Tongue (tissue), 2 donors: ENCODE results near the gene VAPB. TPM values are rescaled to one million over a fixed set of nuclear protein-coding genes. Genes with fewer than 3 reads are reported as not detected.

Source experiments
- DNase-seq: peaks from one replicate; pipeline ENCODE4 v3.0.0-alpha.2; 2015
- total RNA-seq: library from RNA; depleted of rRNA; stranded (reverse); fragments of >200 nt; gene quantifications from one replicate; pipeline ENCODE4 v1.2.3, GENCODE V29; 2014

The VAPB gene
- total RNA-seq, 1 donor from 2014 or later = 37.5 TPM

DNA sequence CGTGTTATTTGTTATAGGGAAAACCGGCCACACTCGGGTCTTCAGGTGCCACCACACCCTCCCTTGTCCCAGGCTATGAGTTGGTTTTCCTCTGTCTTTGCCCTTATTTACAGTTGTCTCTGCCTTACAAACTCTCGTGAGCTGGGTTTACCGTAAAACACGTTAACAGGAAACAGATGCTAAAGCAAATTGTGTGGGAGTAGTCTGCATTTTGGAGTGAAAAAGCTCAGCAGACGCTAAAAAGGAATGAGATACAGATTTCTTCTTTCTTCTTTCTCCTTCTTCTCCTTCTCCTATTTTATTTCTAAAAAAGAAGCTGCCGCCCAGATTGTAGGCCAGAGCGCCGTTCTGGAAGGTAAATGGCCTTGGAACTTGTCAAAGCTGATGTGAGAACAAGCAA, 74.2 kb downstream of the VAPB start:
- DNase-seq = peak; percentile 51

DNA sequence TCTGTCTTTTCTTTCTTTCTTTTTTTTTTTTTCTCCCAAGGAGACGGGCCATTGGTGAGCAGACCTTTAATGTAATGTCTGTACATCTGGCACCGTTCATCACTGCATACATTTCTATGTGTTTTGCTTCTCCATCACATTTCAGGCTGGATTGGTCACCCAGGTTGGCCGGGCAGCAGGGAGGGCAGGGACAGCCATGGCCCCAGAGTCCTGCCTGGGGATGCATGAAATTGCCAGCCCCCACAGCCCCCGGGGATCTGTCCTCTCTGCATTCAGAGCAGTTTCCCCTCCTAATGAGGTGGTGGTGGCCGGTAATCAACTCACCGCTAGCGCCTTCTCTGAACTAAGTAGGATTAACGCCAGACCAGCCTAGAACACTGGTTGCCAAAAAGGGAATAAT, 75.8 kb downstream of the VAPB start:
- DNase-seq = no peak

DNA sequence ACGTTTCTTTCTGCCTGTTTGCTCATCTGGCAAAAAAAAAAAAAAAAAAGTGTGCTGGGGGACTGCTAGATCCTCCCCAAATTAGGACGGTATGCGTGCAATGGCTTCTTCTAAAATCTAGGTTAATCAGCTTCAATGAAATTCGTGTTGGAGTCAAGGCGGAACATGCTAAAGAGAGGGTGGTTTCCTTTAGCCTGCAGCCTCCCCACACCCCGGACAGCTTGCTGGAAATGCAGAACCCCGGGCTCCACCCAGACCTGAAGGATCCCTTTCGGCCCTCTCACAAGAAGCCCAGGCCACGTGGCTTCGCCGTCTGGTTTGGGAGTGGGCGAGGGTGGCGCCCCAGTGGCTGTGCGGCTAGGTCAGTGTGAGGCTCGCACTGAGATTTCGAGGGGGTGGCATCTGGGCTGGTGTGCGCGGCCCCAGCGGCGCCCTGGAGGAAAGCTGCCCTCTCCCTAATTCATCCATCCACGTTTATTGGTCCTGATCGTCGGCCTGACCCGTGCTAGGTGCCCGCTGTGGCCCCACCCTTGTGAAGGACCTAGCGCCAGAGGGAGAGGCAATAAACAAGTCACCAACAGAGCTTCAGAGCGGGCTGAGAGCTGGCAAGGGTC, 77.2 kb downstream of the VAPB start:
- DNase-seq = no peak

DNA sequence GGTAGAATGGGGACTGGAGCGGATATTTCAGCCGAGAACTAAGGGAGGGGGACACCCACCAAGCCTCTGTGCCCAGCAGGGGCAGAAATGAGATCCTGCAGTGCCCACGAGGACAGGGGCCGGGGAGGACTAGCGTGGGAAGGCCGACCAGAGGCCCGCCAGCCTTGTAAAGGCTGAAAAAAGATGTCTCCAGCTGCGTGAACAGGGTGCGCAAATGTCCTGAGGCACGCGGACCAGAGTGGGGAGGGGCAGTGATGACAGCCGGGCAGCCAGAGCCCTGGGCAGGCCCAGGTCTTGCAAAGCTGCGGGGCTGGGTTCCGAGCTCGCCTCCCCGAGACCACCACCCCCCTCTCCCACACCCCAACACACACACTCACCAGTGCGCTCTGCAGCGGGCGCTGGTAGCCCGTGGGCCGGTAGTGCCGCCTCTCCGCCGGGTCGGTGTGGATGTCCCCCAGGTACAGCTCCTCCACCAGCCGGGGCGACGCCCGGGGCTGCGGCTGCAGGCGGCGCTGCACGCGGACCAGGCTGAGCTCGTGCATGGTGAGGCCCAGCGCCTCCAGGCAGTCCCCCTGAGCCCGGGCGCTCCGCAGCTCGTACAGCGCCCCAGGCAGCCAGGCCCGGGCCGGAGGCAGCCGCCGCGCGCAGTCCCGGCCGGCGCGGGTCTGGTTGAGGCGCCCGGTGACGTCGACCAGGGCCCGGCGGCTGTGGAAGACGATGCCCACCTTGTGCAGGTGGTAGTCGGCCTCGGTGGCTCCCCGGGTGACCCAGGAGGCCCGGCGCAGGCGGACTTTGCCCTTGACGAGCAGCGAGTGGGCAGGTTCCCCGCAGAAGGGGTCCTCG, 77.9 kb downstream of the VAPB start:
- DNase-seq = no peak

DNA sequence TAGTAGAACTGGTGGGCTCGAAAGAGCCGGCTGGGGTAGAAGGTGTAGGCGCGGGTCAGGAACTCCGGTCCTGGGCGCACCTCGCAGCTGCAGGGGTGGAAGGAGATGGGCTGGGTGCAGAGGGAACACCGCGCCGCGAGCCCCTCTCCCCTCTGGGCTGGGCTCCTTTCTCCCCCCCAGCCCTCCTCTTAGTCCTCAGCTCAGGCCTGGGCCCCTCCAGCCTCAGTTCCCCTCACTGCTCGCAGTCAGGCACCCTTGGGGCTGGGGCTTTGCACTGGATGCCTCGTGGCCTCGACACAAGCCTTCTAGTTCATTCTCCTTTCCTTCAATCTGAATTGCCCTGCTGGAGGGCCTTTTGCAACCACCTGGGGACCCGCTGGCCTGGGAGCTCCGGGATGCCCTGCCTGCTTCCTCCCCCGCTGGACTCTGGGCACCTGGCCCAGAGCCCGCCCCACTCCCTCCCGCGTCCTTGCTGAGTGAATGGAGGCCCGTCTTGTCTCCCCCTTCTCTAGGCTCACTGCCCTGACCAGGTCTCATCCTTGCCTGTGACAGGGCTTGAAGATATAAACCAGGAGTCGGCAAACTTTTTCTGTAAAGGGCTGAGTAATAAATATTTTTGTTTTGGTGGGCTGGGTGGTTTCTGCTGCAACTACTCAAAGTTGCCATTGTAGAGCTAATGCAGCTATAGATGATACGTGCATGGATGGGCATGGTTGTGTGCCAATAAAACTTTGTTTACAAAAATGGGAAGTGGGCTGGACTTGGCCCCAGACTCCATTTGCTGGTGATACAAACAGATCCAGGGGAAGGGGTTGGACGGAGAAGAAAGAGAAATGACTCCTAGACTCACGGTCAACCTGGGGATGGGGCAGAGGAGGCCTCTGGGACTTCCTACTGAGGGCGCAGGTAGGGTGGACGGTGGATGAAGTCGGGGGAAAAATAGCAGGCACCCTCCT, 78.8 kb downstream of the VAPB start:
- DNase-seq = peak; percentile 64

DNA sequence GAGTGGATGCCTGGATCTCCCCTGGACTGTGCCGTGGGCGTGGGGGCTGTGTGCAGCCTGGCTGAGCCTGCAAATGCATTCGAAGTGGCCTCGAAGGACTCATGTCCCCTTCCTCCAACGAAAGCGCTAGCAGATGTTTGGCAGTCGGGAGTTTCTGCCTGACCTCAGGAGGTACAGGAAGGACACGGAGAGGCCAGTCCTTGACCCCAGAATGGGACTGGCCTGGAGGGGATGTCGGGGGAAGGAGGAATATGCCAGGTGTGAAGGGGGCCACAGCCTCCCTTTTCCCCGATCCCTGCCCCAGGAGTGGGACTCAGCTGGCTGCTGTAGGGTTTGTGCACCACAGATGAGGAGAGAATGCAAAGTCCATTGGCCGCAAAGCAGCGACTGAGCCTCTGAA, 80.6 kb downstream of the VAPB start:
- peak; percentile 39 for DNase-seq

DNA sequence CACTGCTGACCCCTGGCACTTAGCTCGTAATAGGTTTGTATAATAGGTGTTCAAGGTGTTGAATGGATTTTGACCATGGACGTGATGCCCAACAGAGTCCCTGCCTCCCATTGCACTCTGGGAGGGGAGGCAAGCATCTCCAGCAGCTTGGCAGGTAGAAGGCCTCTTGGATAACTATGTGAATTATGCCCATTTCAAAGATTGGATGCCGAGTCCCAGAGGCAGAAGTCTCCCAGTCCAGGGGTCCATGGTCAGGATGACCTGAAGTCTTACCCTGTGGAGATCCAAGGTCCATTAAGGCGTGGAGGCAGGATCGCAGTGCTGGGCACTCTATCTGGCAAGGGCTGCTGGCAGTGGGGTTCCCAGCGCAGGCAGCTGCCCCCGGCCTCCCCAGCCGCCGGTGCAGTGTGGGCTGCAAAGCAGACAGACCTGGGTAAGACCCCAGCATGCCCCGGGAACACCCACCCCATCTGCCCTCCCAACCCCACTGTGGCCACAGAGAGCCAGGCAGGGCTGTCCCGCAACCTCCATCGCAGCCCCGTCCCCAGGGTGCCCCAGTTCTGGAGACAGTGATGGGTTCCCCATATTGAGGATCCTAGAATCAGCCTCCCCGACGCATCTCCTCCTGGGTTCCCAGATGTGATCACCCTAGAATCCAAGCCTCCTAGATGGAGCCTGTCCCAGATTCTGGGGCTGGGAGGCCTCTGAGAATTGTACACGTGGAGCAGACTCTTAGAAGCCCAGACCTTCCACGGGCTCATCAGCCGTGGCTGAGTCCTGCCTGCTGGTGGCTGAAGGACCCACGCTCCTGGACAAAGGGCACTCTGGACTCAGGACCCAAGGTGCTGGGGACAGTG, 81.5 kb downstream of the VAPB start:
- peak; percentile 29 for DNase-seq

DNA sequence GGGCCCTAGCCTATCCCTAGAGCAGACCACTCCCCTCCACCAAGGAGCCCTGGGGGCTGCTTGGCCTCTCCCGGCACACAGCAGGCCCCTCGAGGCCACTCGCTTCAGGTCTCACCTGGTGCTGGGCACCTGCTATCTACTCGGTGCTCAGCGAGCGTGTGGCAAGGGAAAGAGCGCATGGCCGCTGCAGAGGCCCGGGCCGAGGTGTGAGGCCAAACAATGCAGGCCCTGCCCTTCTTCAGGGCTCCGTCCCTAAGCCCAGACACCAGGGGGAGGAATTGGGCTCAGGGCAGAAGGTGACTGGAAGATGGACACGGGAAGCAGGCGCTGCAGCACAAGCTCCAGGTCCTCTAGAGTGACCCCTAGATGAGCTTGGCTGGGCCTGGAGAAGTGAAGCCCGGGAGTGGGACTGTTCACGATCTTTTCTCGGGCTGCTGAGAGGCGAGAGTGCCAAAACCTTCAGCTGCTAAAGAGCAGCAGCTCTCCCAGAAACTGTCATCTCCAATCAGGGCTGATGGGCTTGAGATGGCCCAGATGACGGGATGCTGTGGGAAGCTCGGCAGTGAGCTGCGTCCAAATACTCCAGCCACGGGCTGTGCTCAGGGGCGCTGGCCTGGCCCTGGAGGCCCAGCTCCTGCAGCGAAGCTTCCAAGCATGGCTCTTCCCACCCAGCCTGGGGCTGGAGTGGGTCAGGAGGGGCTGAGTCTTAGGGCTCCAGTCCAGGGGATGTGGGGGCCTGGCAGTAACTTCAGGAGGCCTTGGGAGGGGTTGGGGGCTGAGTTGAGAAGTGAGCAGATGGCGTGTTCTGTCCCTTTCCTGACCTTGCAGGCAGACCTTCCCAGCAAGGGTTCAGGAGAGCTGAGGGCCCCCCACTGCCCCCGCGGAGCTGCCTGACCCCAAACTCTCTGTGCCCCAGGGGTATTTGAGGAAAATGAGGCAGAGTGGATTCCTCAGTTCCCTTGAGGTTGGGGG, 82.5 kb downstream of the VAPB start:
- DNase-seq = peak; percentile 98

DNA sequence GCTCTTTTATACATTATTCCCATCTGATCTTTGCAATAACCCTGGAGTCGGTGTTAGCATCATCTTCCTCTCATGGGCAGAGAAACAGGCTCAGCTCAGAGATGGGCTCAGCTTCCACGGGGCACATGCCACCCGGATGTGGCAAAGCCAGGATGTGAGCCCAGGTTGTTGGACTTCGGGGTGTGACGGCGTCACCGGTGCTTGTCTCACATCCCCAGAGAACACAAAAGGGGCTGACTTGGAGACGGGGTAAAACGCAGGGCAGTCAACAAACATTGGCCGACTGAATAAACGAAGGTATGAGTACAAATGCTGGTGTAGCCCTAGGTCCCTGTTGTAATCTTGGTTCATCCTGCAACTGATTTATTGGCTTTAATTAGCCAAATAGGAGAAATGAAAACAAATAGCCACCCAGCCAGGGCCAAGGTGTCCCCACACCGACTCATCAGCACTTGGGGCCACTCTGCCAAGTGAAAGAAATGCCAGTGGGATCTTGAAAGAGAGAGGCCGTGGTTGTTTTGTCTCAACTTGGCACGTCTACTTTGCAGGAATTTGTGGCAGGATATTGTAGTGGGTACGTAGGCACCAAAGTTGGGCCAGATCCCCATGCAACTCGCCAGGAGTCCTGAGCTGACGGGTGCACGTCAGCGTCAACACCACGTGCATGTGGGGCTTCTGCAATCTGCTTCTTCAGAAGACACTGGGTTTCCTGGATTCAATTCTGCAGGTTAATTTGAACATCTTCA, 83.4 kb downstream of the VAPB start:
- DNase-seq = peak; percentile 16

DNA sequence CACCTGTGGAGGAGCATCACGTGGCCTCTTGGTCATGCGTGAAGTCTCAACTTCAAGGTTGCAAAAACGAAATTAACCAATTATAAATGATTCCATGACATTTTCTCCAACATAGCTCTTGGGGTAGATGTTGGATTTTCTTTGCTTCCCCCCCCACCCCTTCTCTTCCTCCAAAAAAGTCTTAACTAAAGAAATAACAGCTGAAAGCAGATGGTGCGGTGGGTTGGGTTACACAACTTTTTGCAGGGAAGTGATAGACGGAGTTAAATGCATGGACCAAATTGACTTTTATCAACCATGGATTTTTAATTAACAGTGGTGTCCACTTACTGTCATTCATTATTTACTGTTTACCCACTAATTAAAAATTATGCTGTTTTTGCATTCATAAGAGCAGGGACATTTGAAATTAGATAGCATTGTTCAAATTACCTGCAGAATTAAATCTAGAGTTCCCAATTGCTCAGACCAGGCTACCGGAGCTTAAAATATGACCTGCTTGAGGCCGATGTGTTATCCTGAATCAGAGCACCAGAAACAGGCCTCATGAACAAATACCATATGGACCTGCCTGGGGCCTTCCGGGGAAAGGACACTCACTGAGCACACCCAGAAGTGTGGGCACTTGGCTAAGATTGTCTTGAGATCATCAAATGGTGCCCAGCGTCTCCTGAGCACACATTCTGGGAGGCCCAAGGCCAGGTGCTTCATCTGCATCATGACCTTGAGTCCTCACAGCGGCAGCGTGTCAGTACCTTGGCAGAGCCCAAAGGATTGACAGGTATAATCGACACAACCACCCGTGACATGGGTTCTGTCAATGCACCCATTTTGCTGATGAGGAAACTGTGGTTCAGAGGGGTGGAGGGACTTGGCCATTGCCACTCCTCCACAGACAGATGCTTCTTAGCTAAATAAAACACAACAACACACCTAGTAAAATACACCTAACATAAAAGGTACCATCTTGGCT, 84.7 kb downstream of the VAPB start:
- DNase-seq = peak; percentile 83

DNA sequence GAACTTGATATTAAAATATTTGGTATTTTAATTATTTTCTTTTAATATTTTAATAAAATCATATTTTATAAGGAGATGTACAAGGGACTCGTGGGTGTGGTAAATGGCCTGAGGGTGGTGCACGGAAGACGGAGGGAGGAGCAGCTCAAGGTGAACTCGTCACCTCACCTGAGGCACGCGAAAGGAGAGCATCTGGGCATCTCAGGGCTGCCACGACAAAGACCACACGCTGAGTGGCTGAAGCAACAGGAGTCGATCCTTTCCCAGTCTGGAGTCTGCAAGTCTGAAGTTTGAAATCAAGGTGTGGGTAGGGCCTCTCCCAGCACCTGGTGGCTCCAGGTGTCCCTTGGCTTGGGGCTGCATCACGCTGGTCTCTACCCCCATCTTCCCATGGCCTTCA, 86.4 kb downstream of the VAPB start:
- DNase-seq = no peak

DNA sequence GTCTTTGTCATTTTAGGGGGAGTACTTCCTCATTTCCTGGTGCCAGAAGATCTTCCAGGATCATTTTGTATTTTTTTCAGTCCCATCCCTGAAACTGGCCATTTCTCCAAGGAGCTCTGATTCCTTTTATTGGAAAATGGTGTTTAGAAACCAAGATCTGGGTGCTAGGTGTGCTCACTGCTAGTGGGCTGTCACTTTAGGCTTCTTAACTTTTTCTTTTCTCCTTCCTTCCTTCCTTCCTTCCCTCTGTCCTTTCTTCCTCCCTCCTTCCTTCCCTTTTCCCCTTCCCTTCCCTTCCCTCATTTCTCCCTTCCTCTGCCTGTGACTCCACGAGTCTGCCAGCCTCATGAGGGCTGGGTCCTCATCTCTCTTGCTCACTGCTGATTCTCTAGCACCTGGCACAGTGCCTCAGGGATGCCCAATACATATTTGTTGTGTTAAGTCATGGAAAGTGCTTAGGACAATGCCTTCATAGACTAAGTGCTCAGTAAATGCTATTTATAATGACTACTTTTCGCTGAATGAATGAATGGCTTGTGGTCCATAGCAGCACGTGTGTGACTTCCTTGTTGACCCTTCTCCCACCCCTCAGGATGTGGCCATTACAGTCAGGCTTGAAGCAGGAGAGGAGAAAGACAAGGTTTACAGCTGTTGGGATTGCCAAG, 89.2 kb downstream of the VAPB start:
- DNase-seq = no peak

DNA sequence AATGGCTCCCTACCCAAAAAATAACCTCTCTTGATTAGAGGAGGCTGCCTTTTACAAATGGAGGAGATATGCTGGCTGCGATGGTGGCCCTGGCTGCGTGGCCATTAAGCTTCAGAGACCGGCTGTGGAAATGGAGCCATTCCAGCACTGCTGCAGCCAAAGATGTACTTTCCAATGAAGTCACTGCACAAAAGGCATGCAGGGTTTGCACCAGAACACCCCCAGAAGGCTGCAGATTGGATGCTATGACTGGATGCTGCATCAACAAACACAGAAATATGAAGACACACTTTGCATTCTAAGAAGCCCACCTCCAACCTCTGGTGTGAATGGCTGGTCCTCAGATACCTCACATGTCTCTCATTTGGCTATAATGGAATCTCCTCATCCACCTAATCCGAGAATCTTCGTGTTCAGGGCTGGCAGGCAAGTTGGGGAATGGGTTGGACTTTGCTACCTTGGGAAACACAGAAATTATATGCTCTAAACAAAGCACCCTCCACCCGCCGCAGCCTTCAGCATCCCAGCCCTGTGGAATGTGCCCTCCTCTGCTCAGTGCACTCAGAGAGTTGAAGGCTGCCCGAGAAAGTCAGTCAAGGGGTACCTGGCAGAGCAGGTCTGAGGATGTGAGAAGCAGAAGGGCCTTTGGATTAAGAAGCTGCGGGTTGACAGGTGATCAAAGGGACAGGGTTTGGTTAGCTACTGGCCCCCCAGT, 90.9 kb downstream of the VAPB start:
- peak; percentile 38 for DNase-seq

DNA sequence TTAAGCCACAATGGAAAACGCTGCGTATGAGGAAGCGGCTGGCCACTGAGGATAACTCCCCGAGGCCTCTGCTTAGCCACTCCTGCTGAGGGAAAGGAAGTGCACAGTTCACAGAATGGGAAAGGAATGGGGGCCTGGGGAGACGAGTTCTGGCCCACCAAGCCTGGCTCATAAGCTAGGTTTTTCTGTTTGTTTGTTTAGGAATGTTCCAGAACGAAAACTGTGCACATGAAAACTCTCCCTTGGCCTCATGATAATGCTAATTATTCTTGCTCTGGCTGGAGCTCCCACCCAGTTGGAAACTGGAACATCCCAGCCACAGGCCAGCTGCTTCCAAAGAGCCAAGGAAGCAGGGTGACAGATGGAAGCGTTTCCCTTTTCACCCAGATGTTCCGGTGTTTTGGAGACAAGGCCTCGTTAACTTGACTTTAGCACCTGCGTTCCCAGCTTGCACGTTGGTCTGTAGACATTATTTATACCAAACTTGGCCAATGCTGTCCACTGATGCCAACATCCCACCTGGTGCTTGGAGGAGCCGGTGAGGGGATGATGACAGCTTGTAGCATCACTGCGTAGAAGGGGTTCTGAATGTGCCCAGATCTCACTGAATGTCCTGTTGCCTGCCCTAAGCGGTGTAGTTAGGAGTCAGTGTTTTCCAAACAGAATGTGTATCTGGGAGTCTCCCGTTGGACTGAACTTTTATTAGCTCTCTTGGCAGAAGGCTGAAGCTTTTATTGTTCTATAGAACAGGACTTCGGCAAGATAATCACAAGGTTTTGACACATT, 91.7 kb downstream of the VAPB start:
- peak; percentile 88 for DNase-seq

DNA sequence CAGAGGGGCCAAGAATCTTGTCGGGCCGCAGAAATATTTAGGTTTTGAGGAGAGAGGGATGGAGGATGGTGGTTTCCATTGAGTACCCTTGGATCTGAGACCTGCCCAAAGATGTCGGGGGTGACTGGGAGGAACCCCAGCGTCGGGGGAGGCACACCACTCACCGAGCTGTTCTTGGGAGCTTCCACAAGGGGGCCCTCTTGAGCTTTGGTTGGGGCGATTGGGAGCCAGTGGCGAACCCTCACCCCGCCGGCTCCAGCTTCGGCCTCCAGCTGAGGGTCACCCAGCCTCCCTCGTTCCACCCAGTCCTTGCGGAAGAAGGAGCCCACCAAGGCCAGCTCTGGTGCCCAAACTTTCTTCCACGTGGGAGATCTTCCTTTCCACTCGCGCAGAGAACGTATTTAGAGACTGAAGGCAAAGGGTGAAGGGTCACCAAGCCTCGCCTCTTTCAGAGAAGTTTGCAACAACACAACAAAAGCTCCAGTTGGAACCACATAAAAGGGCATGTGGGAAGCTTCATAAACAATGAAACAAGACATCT, 92.5 kb downstream of the VAPB start:
- peak; percentile 51 for DNase-seq

DNA sequence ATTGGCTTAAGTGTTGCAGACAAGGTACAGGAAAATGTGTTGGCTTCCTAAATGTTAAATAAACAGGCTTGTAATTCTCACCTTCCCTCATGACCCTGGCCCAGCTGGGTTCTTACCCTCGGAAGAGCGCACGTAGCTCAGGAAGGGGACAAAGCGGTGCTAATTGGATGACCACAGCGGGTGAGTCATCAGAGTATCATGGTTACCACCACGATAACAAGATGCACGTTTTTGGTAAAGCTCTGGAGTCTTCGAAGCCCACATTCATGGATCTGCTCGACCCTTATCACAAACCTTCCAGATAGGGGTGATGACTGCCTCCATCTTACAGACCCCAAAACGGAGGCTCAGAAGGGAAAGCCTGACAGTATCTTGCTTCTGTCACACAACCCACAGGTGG, 93.4 kb downstream of the VAPB start:
- DNase-seq = no peak
